MCF 10A (cell line): ENCODE data around the gene FCN2. TPM values are rescaled to one million over a fixed set of nuclear protein-coding genes. Genes with fewer than 3 reads are reported as not detected.

ENCODE experiments used
- BruUV-seq: library from RNA; stranded (reverse); fragments of 400-500 nt; replicated peaks from 2 replicates; lab custom pipeline; 2021; lab: Mats Ljungman, UMichigan
- CTCF ChIA-PET: fragments of 300-600 bp; sonication (Branson Sonifier 250); formaldehyde crosslinking; extraction: SDS; loops from one replicate; lab custom pipeline; 2021; ENCODE audit warnings: antibody characterized with exemption, inconsistent platforms; lab: Yijun Ruan, JAX
- POLR2A ChIA-PET: fragments of 300-600, 350-650 bp; sonication (Branson Sonifier 250); formaldehyde crosslinking; extraction: SDS; loops from one replicate; lab custom pipeline; 2020; ENCODE audit warnings: antibody characterized with exemption, inconsistent platforms; lab: Yijun Ruan, JAX
- DNase-seq: peaks from one replicate; pipeline ENCODE4 v3.0.0-alpha.2; 2018; ENCODE audit not compliant: unreplicated experiment
- H3K27ac Mint-ChIP-seq: one replicate; pipeline ENCODE4 v1.8.0; 2022; ENCODE audit warnings: mild to moderate bottlenecking, low read depth, mixed read lengths; ENCODE audit not compliant: unreplicated experiment
- H3K27me3 Mint-ChIP-seq: one replicate; pipeline ENCODE4 v1.8.0; 2022; ENCODE audit warnings: mixed read lengths; ENCODE audit not compliant: insufficient read depth, unreplicated experiment
- H3K36me3 Mint-ChIP-seq: one replicate; pipeline ENCODE4 v1.8.0; 2022; ENCODE audit warnings: mild to moderate bottlenecking, moderate library complexity, mixed read lengths; ENCODE audit not compliant: insufficient read depth, unreplicated experiment
- H3K4me1 Mint-ChIP-seq: one replicate; pipeline ENCODE4 v1.8.0; 2022; ENCODE audit warnings: mixed read lengths; ENCODE audit not compliant: insufficient read depth, unreplicated experiment
- H3K4me3 Mint-ChIP-seq: one replicate; pipeline ENCODE4 v1.8.0; 2022; ENCODE audit warnings: mild to moderate bottlenecking, moderate library complexity, mixed read lengths; ENCODE audit not compliant: unreplicated experiment
- H3K9me3 Mint-ChIP-seq: one replicate; pipeline ENCODE4 v1.8.0; 2022; ENCODE audit warnings: mixed read lengths; ENCODE audit not compliant: unreplicated experiment
- CTCF ChIP-seq: fragments of 200-600 bp; IDR thresholded peaks from one replicate; pipeline ENCODE4 v1.8.0; 2022; ENCODE audit warnings: antibody characterized with exemption, mild to moderate bottlenecking; ENCODE audit not compliant: unreplicated experiment
- intact Hi-C: fragments of 100-400 bp; cut with micrococcal nuclease; formaldehyde crosslinking; loops from 2 replicates; pipeline ENCODE4 v1.14.1; 2022
- total RNA-seq: library from RNA; stranded (reverse); gene quantifications from 2 replicates; pipeline ENCODE4 v1.2.3, GENCODE V29; 2022

FCN2 gene
- total RNA-seq, 1 experiment from 2014 or later: not detected

GRCh38 chr9:134870746-134871662 lies 9.6 kb upstream of the FCN2 start:
- no peak for DNase-seq
- Mint-ChIP-seq H3K4me3 (no peak overlapping the region), H3K4me1 (peaks cover 5% of the 10 kb centered on the region), H3K27ac (no peak overlapping the region), H3K9me3 (peaks cover 6% of the 10 kb centered on the region), H3K27me3 (peaks cover 47% of the 10 kb centered on the region), H3K36me3 (no peaks in the 10 kb centered on the region)
- intact Hi-C loops: no loop called here
- BruUV-seq: no TSS peak
- POLR2A ChIA-PET: no interaction called here
- CTCF ChIA-PET: interaction anchor here (0.6 kb wide), 1 partner anchor 398 kb away, joined by 3 read pairs; no protein-coding TSS in a partner anchor
- TF ChIP-seq CTCF: no peak

GRCh38 chr9:134871697-134872340 lies 8.8 kb upstream of the FCN2 start:
- no peak for TF ChIP-seq CTCF
- POLR2A ChIA-PET: no interaction called here
- no TSS peak for BruUV-seq
- Mint-ChIP-seq H3K4me3 (no peak overlapping the region), H3K27ac (no peak overlapping the region), H3K36me3 (no peaks in the 10 kb centered on the region), H3K9me3 (peaks cover 6% of the 10 kb centered on the region), H3K27me3 (peaks cover 55% of the 10 kb centered on the region), H3K4me1 (peaks cover 5% of the 10 kb centered on the region)
- CTCF ChIA-PET: no interaction called here
- intact Hi-C loops: no loop called here
- no peak for DNase-seq

- ChIA-PET CTCF (no interaction called here), POLR2A (no interaction called here)
- BruUV-seq: no TSS peak
- Mint-ChIP-seq H3K4me1 (peaks cover 5% of the 10 kb centered on the region), H3K9me3 (peaks cover 6% of the 10 kb centered on the region), H3K4me3 (no peak overlapping the region), H3K27me3 (peaks cover 64% of the 10 kb centered on the region), H3K27ac (no peak overlapping the region), H3K36me3 (no peaks in the 10 kb centered on the region)
- no peak for DNase-seq
- no peak for TF ChIP-seq CTCF
- intact Hi-C loops: no loop called here
Observed at GRCh38 chr9:134872482-134873231, 8.0 kb upstream of the FCN2 start.

- no TSS peak for BruUV-seq
- POLR2A ChIA-PET: no interaction called here
- CTCF ChIA-PET: no interaction called here
- TF ChIP-seq CTCF: no peak
- H3K4me1 Mint-ChIP-seq: peaks cover 5% of the 10 kb centered on the region
- H3K27ac Mint-ChIP-seq: no peak overlapping the region
- no peaks in the 10 kb centered on the region for H3K36me3 Mint-ChIP-seq
- no peak for DNase-seq
- intact Hi-C loops: no loop called here
- no peak overlapping the region for H3K4me3 Mint-ChIP-seq
- peaks cover 91% of the 10 kb centered on the region for H3K27me3 Mint-ChIP-seq
- H3K9me3 Mint-ChIP-seq: peaks cover 6% of the 10 kb centered on the region
Observed at GRCh38 chr9:134875371-134875770, 5.2 kb upstream of the FCN2 start.
